ENCODE data around the gene GRM8.

Gene GRM8

GRCh38 chr7:127252778-127253280 is at the start of gene GRM8:
Gene GRM8 (minus strand): TSS chr7:127252941.
- in situ Hi-C loops (cut with MboI; ENCODE audit: low sequenced_read_pairs): no loop called here

DNA sequence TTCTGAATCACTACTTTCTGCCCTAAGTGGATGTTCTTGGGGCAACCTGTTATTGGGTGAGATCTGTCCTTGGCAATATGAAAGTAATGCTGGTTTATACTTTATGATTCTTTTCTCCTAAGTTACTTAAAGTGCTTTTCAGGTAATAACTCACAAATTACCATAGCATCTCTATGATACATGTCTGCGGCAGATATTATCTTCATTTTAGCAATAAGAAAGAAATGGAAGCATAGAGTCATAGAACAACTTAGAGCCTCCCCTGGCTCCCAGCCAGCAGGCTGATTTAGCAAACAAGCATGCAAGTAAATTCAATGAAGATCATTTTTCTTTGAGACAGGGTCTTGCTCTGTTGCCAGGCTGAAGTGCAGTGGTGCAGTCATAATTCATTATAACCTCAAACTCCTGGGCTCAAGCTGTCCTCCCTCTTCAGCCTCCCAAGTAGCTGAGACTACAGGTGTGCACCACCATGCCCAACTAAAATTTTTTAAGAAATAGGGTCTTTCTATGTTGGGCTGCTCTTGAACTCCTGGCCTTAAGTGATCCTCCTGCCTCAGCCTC is 38.1 kb upstream of the GRM8 start:
- in situ Hi-C loops (cut with MboI; ENCODE audit: low sequenced_read_pairs): no loop called here

DNA sequence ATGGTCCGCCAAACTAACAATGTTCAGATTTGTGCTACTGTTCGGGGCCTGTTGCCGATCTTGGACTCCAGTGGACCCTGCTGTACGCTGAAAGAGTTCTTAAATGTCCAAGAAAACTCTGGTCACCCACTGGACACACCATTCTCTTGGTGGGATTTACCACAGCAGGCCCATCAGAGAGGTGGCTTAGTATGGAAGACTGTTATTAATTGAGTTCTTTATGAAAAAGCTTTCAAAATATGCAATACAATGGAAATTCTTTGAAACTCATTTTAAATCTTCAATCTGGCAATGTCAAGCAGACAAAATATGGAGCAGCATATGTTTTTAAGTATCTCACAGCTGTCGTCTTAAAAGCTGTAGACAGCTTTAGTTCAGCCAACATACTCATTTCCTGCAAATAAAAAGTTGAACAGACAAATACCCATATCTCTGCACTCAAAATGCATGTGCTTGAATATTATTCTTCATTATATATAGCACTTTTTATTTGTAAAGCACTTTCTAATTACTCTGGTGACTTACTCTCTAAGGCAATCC is 37.4 kb upstream of the GRM8 start:
- in situ Hi-C loops (cut with MboI; ENCODE audit: low sequenced_read_pairs): no loop called here

- in situ Hi-C loops (cut with MboI; ENCODE audit: low sequenced_read_pairs): no loop called here
These were observed 34.4 kb upstream of the GRM8 start for GRCh38 chr7:127287133-127287532.

DNA sequence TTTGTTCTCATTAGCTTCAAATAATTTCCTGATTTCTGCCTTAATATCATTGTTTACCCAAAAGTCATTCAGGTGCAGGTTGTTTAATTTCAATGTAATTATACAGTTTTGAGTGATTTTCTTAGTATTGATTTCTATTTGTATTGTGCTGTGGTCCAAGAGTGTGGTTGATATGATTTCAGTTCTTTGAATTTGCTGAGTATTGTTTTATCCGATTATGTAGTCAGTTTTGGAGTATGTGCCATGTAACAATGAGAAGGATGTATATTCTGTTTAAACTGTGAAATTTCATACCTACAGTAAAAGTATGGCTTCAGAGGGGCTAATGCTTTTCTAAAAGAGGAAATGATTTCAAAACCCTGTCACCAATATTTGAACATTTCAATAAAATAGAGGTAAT is 17.4 kb upstream of the GRM8 start:
- in situ Hi-C loops (cut with MboI; ENCODE audit: low sequenced_read_pairs): no loop called here

DNA sequence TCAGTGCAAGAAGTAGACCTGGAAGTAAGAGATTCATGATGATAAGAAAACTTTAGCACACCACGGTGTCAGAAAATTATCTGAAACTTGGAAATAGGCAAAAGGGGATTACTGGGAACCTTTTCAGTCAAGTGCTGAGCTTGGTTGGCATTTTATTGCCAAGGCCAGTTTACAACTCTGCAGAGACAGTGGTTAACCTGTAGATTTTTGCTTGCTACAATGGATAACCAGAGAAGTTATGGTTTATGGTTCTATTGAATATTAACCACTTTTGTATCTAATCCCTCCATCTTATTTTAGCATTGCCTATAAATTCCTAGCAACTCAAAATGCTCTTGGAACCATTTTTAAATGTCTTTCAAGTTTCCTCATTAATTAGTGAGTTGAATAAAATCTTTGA is 13.3 kb upstream of the GRM8 start:
- in situ Hi-C loops (cut with MboI; ENCODE audit: low sequenced_read_pairs): no loop called here

GRCh38 chr7:127264219-127264618 is 11.5 kb upstream of the GRM8 start:
- in situ Hi-C loops (cut with MboI; ENCODE audit: low sequenced_read_pairs): no loop called here

- in situ Hi-C loops (cut with MboI; ENCODE audit: low sequenced_read_pairs): no loop called here
These were observed 5.4 kb upstream of the GRM8 start for GRCh38 chr7:127258111-127258510.

DNA sequence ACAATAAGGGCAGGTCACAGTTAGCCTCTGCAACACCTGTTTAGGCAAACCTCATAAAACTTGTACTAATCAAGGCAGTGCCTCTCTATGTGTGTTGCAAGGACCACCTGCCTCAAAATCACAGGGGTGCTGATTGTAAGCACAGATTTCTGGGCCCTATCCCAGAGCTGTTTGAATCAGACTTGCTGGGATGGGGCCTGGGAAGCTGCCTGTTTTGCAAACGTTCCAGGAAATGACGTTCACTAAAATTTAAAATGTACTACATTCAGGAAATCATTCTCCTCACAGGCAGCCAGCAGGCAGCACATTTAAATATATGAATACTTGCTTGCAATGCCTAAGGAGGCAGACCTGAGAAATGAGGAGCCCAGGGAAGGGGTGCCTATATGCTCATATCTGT is 4.3 kb upstream of the GRM8 start:
- in situ Hi-C loops (cut with MboI; ENCODE audit: low sequenced_read_pairs): no loop called here

DNA sequence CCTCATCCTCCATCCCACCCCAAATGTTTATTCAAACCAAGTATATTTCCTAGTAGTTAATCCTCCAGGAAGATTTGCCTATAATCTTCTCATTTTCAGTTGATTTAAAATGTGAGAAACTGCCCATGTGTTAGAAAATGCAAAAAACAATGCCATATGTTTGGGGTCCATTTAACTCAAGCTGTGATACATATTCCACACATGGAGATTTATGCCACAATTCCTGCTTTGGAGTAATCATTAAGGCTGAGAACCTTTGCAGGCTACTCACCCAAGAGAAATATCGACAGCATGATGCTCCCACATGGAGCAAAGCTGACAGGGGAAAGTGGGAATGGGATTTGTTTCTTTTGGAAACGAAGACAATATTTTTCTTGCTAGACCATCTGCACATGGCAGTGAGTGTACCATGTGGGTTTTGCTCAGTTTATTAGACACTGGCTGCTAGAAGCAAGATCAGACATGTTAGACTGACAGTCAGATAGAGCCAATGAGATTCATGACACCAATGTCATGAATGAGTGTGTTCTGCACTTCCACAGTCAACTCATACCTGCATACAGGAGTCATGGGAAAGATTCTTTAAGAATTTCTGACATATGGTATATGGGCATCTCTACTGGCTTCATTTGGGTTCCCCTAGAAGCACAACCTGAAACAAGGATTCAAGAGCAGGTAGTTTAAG is 3.4 kb upstream of the GRM8 start:
- in situ Hi-C loops (cut with MboI; ENCODE audit: low sequenced_read_pairs): no loop called here

GRCh38 chr7:127254163-127254684 is 1.5 kb upstream of the GRM8 start:
- in situ Hi-C loops (cut with MboI; ENCODE audit: low sequenced_read_pairs): no loop called here

GRCh38 chr7:127253281-127254162 is 781 bp upstream of the GRM8 start:
- in situ Hi-C loops (cut with MboI; ENCODE audit: low sequenced_read_pairs): no loop called here

DNA sequence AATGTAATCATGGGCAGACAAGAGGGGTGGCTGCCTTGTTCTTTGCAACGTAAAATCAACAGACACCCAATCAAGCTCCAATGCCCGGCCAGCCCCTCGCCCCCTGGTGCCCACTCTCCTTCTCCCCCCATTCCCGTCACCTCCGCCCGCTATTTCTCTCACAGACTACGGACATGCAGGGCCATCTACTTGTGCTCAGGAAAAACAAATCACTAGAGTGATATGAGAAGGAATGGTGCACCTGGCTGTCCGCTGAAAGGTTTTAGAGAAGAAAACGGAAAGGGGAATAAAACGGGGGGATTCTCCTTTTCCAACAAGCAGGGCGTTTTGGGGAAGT is 396 bp downstream of the GRM8 start:
- in situ Hi-C loops (cut with MboI; ENCODE audit: low sequenced_read_pairs): no loop called here

- in situ Hi-C loops (cut with MboI; ENCODE audit: low sequenced_read_pairs): no loop called here
These were observed 1.0 kb downstream of the GRM8 start for GRCh38 chr7:127251465-127252376.

GRCh38 chr7:127251036-127251464 is 1.7 kb downstream of the GRM8 start:
- in situ Hi-C loops (cut with MboI; ENCODE audit: low sequenced_read_pairs): no loop called here

GRCh38 chr7:127250312-127251035 is 2.3 kb downstream of the GRM8 start:
- in situ Hi-C loops (cut with MboI; ENCODE audit: low sequenced_read_pairs): no loop called here

DNA sequence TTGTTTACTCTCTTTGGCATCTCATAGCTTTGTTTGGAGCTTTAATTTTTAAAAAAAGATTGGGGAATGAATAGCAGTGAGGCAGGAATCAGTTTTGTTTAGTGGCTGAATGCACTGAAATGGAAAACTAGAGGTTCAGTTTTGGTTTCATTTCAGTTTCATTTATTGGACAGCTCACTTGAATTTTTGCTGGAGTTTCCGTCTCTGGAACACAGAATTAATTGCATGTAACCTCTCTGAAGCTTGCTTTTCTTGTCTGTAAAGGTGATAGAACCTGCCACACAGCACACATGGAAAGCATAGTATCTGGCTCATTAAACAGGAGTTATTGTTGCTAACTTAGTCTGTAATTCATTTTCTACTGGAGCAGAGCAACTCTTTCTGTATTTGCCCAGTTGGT is 7.1 kb downstream of the GRM8 start:
- in situ Hi-C loops (cut with MboI; ENCODE audit: low sequenced_read_pairs): no loop called here

DNA sequence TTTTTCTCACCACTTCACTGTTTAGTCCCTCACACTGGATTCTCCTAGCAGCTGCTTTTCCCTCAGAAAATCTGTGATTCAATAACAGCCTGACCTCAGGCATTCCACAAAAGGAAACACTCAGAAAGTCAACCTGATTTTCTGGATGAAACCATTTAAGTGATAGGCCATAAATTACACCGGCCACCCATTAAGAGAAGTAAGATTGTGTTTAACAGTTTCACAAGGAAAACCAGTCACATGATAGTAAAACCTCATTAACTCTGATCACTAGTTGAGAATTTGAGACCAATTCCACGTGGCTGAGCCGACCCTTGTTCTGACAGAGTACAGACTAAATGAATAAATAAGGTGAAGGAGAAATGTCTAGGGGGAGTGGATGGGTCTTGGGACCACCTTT is 7.7 kb downstream of the GRM8 start:
- in situ Hi-C loops (cut with MboI; ENCODE audit: low sequenced_read_pairs): no loop called here

DNA sequence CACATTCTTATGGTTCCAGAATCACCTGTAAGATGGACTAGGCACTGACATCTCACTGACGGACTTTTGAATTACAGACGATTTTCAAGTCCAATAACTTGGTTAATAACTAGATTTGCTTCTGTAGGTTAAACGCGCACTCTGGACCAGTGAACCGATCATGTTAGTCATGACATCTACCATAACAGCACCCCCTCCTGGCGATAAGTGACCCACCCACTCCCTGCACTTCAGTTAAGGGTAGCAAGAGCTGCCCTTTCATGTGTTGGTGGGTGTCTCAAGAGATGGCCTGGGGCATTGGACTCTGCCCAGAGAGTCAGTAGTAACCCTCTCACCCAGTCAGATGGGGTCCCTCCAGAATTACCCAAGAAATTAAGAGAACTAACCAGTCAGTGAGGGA is 12.9 kb downstream of the GRM8 start:
- in situ Hi-C loops (cut with MboI; ENCODE audit: low sequenced_read_pairs): no loop called here

GRCh38 chr7:127233630-127234029 is 19.1 kb downstream of the GRM8 start:
- in situ Hi-C loops (cut with MboI; ENCODE audit: low sequenced_read_pairs): no loop called here

All from HL-60/S4 treated with retinoic acid at 250 ng/mL for 4 days and 3 days (cell line).